ENCODE results near the gene CACNB3. TPM values are rescaled to one million over a fixed set of nuclear protein-coding genes. Genes with fewer than 3 reads are reported as not detected.

The CACNB3 gene
- total and polyA plus RNA-seq, 9 donors: 10.6 to 30.8 (median 19.2) TPM

GRCh38 chr12:48788524-48788853 lies 29.8 kb upstream of the CACNB3 start:
- H3K27me3 ChIP-seq (ENCODE audit: control insufficient read depth, insufficient read depth, low read length): no peaks in the 10 kb centered on the region
- H3K36me3 ChIP-seq (ENCODE audit: control insufficient read depth, insufficient read depth, low read length): no peaks in the 10 kb centered on the region
- H3K9me3 ChIP-seq (replicated peaks; ENCODE audit: control insufficient read depth, low read depth, low read length): no peaks in the 10 kb centered on the region
- DNase-seq: peak; percentile 37
- peak overlapping the region; percentile 69 for H3K27ac ChIP-seq (ENCODE audit: low read length)
- peaks cover 24% of the 10 kb centered on the region for H3K4me1 ChIP-seq (ENCODE audit: control insufficient read depth, insufficient read depth, low read length)
- 0% methylated on average over 24 of the region's 25 CpGs for WGBS (ENCODE audit: insufficient coverage)
- H3K4me3 ChIP-seq (ENCODE audit: low read length): peak overlapping the region; percentile 97

- no peaks in the 10 kb centered on the region for H3K9me3 ChIP-seq (replicated peaks; ENCODE audit: control insufficient read depth, low read depth, low read length)
- DNase-seq: peak; percentile 93
- peak within 1 kb of the TSS; percentile 84 for H3K27ac ChIP-seq (ENCODE audit: low read length)
- H3K36me3 ChIP-seq (ENCODE audit: control insufficient read depth, insufficient read depth, low read length): no peaks in the 10 kb centered on the region
- peak within 1 kb of the TSS; percentile 97 for H3K4me3 ChIP-seq (ENCODE audit: low read length)
- H3K4me1 ChIP-seq (ENCODE audit: control insufficient read depth, insufficient read depth, low read length): peaks cover 24% of the 10 kb centered on the region
- under 1% methylated on average over 77 of the region's 86 CpGs for WGBS (ENCODE audit: insufficient coverage)
- no peaks in the 10 kb centered on the region for H3K27me3 ChIP-seq (ENCODE audit: control insufficient read depth, insufficient read depth, low read length)
These were observed 29.2 kb upstream of the CACNB3 start, which contains the start of gene ADCY6 for GRCh38 chr12:48788854-48789775. ADCY6 (minus strand) TSS chr12:48789089; CDS start chr12:48783434, 5,655 bp downstream.

- Histone ChIP-seq H3K27ac (ENCODE audit: low read length) (no peak overlapping the region), H3K36me3 (ENCODE audit: control insufficient read depth, insufficient read depth, low read length) (no peaks in the 10 kb centered on the region), H3K4me1 (ENCODE audit: control insufficient read depth, insufficient read depth, low read length) (peaks cover 24% of the 10 kb centered on the region), H3K9me3 (replicated peaks; ENCODE audit: control insufficient read depth, low read depth, low read length) (no peaks in the 10 kb centered on the region), H3K27me3 (ENCODE audit: control insufficient read depth, insufficient read depth, low read length) (no peaks in the 10 kb centered on the region), H3K4me3 (ENCODE audit: low read length) (peak overlapping the region; percentile 97)
- DNase-seq: no peak
- WGBS (ENCODE audit: insufficient coverage): 0% methylated on average over 3 of the region's 4 CpGs
These were observed 28.4 kb upstream of the CACNB3 start for GRCh38 chr12:48789858-48790326.

GRCh38 chr12:48793696-48794095 lies 24.6 kb upstream of the CACNB3 start:
- no peaks in the 10 kb centered on the region for H3K9me3 ChIP-seq (replicated peaks; ENCODE audit: control insufficient read depth, low read depth, low read length)
- no CpG with 5 or more reads among the region's 3 CpGs for WGBS (ENCODE audit: insufficient coverage)
- no peaks in the 10 kb centered on the region for H3K36me3 ChIP-seq (ENCODE audit: control insufficient read depth, insufficient read depth, low read length)
- no peak overlapping the region for H3K4me3 ChIP-seq (ENCODE audit: low read length)
- no peak for DNase-seq
- H3K4me1 ChIP-seq (ENCODE audit: control insufficient read depth, insufficient read depth, low read length): peaks cover 11% of the 10 kb centered on the region
- H3K27ac ChIP-seq (ENCODE audit: low read length): no peak overlapping the region
- no peaks in the 10 kb centered on the region for H3K27me3 ChIP-seq (ENCODE audit: control insufficient read depth, insufficient read depth, low read length)

- Histone ChIP-seq H3K9me3 (replicated peaks; ENCODE audit: control insufficient read depth, low read depth, low read length) (no peaks in the 10 kb centered on the region), H3K27ac (ENCODE audit: low read length) (no peak overlapping the region), H3K36me3 (ENCODE audit: control insufficient read depth, insufficient read depth, low read length) (no peaks in the 10 kb centered on the region), H3K4me1 (ENCODE audit: control insufficient read depth, insufficient read depth, low read length) (peaks cover 7% of the 10 kb centered on the region), H3K4me3 (ENCODE audit: low read length) (no peak overlapping the region), H3K27me3 (ENCODE audit: control insufficient read depth, insufficient read depth, low read length) (no peaks in the 10 kb centered on the region)
- WGBS (ENCODE audit: insufficient coverage): 61% methylated on average over 3 of the region's 3 CpGs
- DNase-seq: no peak
These were observed 23.4 kb upstream of the CACNB3 start for GRCh38 chr12:48794870-48795269.

- H3K4me1 ChIP-seq (ENCODE audit: control insufficient read depth, insufficient read depth, low read length): peaks cover 4% of the 10 kb centered on the region
- peaks cover 6% of the 10 kb centered on the region for H3K27me3 ChIP-seq (ENCODE audit: control insufficient read depth, insufficient read depth, low read length)
- H3K36me3 ChIP-seq (ENCODE audit: control insufficient read depth, insufficient read depth, low read length): no peaks in the 10 kb centered on the region
- no peaks in the 10 kb centered on the region for H3K9me3 ChIP-seq (replicated peaks; ENCODE audit: control insufficient read depth, low read depth, low read length)
- H3K4me3 ChIP-seq (ENCODE audit: low read length): no peak overlapping the region
- DNase-seq: peak; percentile 86
- H3K27ac ChIP-seq (ENCODE audit: low read length): no peak overlapping the region
- 30% methylated on average over 2 of the region's 12 CpGs for WGBS (ENCODE audit: insufficient coverage)
These were observed 22.5 kb upstream of the CACNB3 start for GRCh38 chr12:48795550-48796455.

GRCh38 chr12:48796976-48797375 lies 21.3 kb upstream of the CACNB3 start:
- no peak overlapping the region for H3K27ac ChIP-seq (ENCODE audit: low read length)
- H3K4me1 ChIP-seq (ENCODE audit: control insufficient read depth, insufficient read depth, low read length): peaks cover 4% of the 10 kb centered on the region
- no peaks in the 10 kb centered on the region for H3K36me3 ChIP-seq (ENCODE audit: control insufficient read depth, insufficient read depth, low read length)
- H3K27me3 ChIP-seq (ENCODE audit: control insufficient read depth, insufficient read depth, low read length): peaks cover 6% of the 10 kb centered on the region
- no peaks in the 10 kb centered on the region for H3K9me3 ChIP-seq (replicated peaks; ENCODE audit: control insufficient read depth, low read depth, low read length)
- no peak overlapping the region for H3K4me3 ChIP-seq (ENCODE audit: low read length)
- 14% methylated on average over 1 of the region's 3 CpGs for WGBS (ENCODE audit: insufficient coverage)
- DNase-seq: no peak

GRCh38 chr12:48800457-48800856 lies 17.8 kb upstream of the CACNB3 start:
- no peak overlapping the region for H3K27ac ChIP-seq (ENCODE audit: low read length)
- 91% methylated on average over 13 of the region's 14 CpGs for WGBS (ENCODE audit: insufficient coverage)
- H3K36me3 ChIP-seq (ENCODE audit: control insufficient read depth, insufficient read depth, low read length): no peaks in the 10 kb centered on the region
- H3K4me1 ChIP-seq (ENCODE audit: control insufficient read depth, insufficient read depth, low read length): peaks cover 4% of the 10 kb centered on the region
- peaks cover 6% of the 10 kb centered on the region for H3K27me3 ChIP-seq (ENCODE audit: control insufficient read depth, insufficient read depth, low read length)
- no peaks in the 10 kb centered on the region for H3K9me3 ChIP-seq (replicated peaks; ENCODE audit: control insufficient read depth, low read depth, low read length)
- no peak overlapping the region for H3K4me3 ChIP-seq (ENCODE audit: low read length)
- DNase-seq: no peak

GRCh38 chr12:48800971-48801370 lies 17.3 kb upstream of the CACNB3 start:
- H3K4me1 ChIP-seq (ENCODE audit: control insufficient read depth, insufficient read depth, low read length): no peaks in the 10 kb centered on the region
- peaks cover 6% of the 10 kb centered on the region for H3K27me3 ChIP-seq (ENCODE audit: control insufficient read depth, insufficient read depth, low read length)
- no peak overlapping the region for H3K4me3 ChIP-seq (ENCODE audit: low read length)
- no peaks in the 10 kb centered on the region for H3K9me3 ChIP-seq (replicated peaks; ENCODE audit: control insufficient read depth, low read depth, low read length)
- no peak for DNase-seq
- H3K27ac ChIP-seq (ENCODE audit: low read length): no peak overlapping the region
- H3K36me3 ChIP-seq (ENCODE audit: control insufficient read depth, insufficient read depth, low read length): no peaks in the 10 kb centered on the region
- WGBS (ENCODE audit: insufficient coverage): 83% methylated on average over 14 of the region's 14 CpGs

GRCh38 chr12:48803675-48804074 lies 14.6 kb upstream of the CACNB3 start:
- H3K36me3 ChIP-seq (ENCODE audit: control insufficient read depth, insufficient read depth, low read length): no peaks in the 10 kb centered on the region
- no peak overlapping the region for H3K4me3 ChIP-seq (ENCODE audit: low read length)
- H3K4me1 ChIP-seq (ENCODE audit: control insufficient read depth, insufficient read depth, low read length): no peaks in the 10 kb centered on the region
- no peak overlapping the region for H3K27ac ChIP-seq (ENCODE audit: low read length)
- H3K27me3 ChIP-seq (ENCODE audit: control insufficient read depth, insufficient read depth, low read length): peaks cover 6% of the 10 kb centered on the region
- no peaks in the 10 kb centered on the region for H3K9me3 ChIP-seq (replicated peaks; ENCODE audit: control insufficient read depth, low read depth, low read length)
- WGBS (ENCODE audit: insufficient coverage): no CpG with 5 or more reads among the region's 1 CpG
- DNase-seq: no peak
